Measurements from ENCODE around the gene CTNNA3.

DNA sequence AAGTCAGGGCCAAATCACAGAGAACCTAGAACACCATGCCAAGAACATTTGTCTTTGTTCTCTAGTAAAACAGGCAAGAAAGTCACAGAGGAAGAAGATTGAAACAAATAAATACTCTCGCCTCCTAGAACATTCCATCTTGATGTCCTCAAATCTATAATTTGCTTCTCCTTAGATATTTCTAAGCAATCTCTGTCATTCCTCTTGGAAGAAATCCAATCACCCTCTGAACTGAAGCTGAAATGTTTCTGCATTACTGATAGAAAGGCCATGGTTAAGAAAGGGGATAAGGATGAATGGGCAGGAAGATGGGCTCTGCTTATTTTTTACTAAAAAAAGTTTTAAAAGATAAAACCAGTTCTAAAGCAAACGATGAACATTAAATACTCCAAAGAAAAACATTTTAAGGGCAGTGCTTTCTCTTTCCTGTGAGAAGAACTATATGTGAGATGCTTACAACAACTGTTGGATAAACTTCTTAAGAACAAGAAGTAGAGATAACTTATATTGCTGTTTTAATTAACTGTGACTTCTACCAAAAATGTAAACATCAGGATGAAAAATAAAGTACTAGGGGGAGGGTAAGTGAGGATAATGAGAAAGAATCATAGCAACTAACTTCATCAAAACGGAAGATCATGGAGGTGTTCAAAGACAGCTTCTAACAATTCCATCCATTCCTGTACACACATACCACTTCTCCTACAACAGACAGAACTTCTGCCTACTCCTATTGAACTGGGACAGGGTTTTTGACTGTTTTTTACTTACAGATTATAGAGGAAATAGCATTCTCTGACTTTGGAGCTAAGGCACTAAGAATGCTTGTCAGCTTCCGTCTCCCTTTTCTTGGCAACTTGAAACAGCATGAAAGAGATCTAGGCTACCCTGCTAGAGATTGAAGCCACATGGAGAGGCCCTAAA lies 923.2 kb downstream of the CTNNA3 start:
- TF ChIP-seq, protein P1, sequence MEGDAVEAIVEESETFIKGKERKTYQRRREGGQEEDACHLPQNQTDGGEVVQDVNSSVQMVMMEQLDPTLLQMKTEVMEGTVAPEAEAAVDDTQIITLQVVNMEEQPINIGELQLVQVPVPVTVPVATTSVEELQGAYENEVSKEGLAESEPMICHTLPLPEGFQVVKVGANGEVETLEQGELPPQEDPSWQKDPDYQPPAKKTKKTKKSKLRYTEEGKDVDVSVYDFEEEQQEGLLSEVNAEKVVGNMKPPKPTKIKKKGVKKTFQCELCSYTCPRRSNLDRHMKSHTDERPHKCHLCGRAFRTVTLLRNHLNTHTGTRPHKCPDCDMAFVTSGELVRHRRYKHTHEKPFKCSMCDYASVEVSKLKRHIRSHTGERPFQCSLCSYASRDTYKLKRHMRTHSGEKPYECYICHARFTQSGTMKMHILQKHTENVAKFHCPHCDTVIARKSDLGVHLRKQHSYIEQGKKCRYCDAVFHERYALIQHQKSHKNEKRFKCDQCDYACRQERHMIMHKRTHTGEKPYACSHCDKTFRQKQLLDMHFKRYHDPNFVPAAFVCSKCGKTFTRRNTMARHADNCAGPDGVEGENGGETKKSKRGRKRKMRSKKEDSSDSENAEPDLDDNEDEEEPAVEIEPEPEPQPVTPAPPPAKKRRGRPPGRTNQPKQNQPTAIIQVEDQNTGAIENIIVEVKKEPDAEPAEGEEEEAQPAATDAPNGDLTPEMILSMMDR (IDR thresholded peaks at IDR 0.05) = no peak
- no peak for TF ChIP-seq POLR2A (IDR thresholded peaks at IDR 0.05)

Data from right lobe of liver (tissue), 4 donors.